Gastrocnemius medialis (tissue), 4 donors: ENCODE results near the gene GNG7. TPM values are rescaled to one million over a fixed set of nuclear protein-coding genes. Genes with fewer than 3 reads are reported as not detected.
"Not testable (repeated sequence)": the region's sequence is repeated elsewhere in the genome, so short reads cannot be mapped to it uniquely, and the experiment has no call there.

Experiments used
- ATAC-seq, 2 donors: fragments of 150-250 bp; one replicate each; pipeline ENCODE4 v1.9.1; 2016
- DNase-seq, 2 donors: peaks; one replicate each; pipeline ENCODE4 v3.0.0-alpha.2; 2019
- H3K27ac ChIP-seq, 4 donors: fragments of 200-600 bp; sonication (generic); 1 replicate in 1 of 4; 2 replicates in 3 of 4; pipeline ENCODE4 v1.5.1; 2016 to 2018; ENCODE audit warnings: mild to moderate bottlenecking in 2 of 4, moderate library complexity in 1 of 4
- H3K27me3 ChIP-seq, 3 donors: fragments of 200-600 bp; sonication (generic) in 2 of 3; 1 replicate in 1 of 3; 2 replicates in 2 of 3; pipeline versions ENCODE4 v1.5.1 to v1.6.0; 2016 to 2019; ENCODE audit warnings: mild to moderate bottlenecking in 1 of 3, moderate library complexity in 1 of 3
- H3K36me3 ChIP-seq, 2 donors: fragments of 200-600 bp; sonication (generic) in 1 of 2; one replicate each; pipeline ENCODE4 v1.5.1; 2017 to 2018
- H3K4me1 ChIP-seq, 2 donors: fragments of 200-600 bp; sonication (generic) in 1 of 2; one replicate each; pipeline ENCODE4 v1.5.1; 2016 to 2017; ENCODE audit warnings: mild to moderate bottlenecking in 2 of 2
- H3K4me3 ChIP-seq, 4 donors: fragments of 200-600 bp; sonication (generic) in 3 of 4; 1 replicate in 1 of 4; 2 replicates in 3 of 4; pipeline ENCODE4 v1.5.1; 2016 to 2019; ENCODE audit warnings: mild to moderate bottlenecking in 2 of 4
- H3K9me3 ChIP-seq, 3 donors: fragments of 200-600 bp; sonication (generic) in 2 of 3; 1 replicate in 1 of 3; 2 replicates in 2 of 3; pipeline ENCODE4 v1.5.1; 2016 to 2019
- CTCF ChIP-seq, 5 experiments: fragments of 450-650 bp in 3 of 5; fragments of 200-600 bp in 2 of 5; sonication (generic) in 2 of 5; IDR thresholded peaks in 4 of 5; conservative IDR thresholded peaks in 1 of 5; 1 replicate in 4 of 5; 2 replicates in 1 of 5; pipeline ENCODE4 v1.5.1; 2016 to 2019; ENCODE audit warnings: antibody characterized with exemption in 5 of 5, mild to moderate bottlenecking in 3 of 5, moderate library complexity in 3 of 5
- POLR2A ChIP-seq, 2 donors: fragments of 450-650 bp; IDR thresholded peaks; one replicate each; pipeline ENCODE4 v1.6.1; 2017; ENCODE audit warnings: antibody characterized with exemption in 2 of 2, mild to moderate bottlenecking in 2 of 2, moderate library complexity in 2 of 2
- in situ Hi-C, 4 donors: fragments of 200-750 bp; cut with MboI; loops; one replicate each; pipeline versions ENCODE4 v1.15.0 to v1.8.0; 2017; ENCODE audit warnings: low sequenced_read_pairs in 4 of 4
- intact Hi-C: fragments of 100-400 bp; cut with DNase I; formaldehyde crosslinking; loops from one replicate; pipeline ENCODE4 v1.15.1; 2023; ENCODE audit warnings: low total_unique reads
- total RNA-seq, 4 donors: library from RNA; depleted of rRNA; stranded (reverse); fragments of >200 nt; gene quantifications; one replicate each; pipeline versions ENCODE4 v1.1.0 to v1.2.3, GENCODE V29; 2016

The GNG7 gene
- total RNA-seq, 4 donors from 2014 or later, result 0.46 to 1.1 (median 0.62) TPM

GRCh38 chr19:2495651-2496316, 206.7 kb downstream of the GNG7 start:
- in situ Hi-C loops (no loop called here), intact Hi-C loops (loop anchor here (2.0 to 5.0 kb wide), 2 partner anchors 19 to 47 kb away; partner anchors contain the start of gene GADD45B)
- peaks cover 29 to 45% of the 10 kb centered on the region in 2 donors for H3K4me1 ChIP-seq
- H3K36me3 ChIP-seq, result no peaks in the 10 kb centered on the region
- H3K9me3 ChIP-seq, result no peaks in the 10 kb centered on the region
- H3K27me3 ChIP-seq, result no peaks in the 10 kb centered on the region
- H3K4me3 ChIP-seq, result peak overlapping the region; percentile 57 to 80 (median 60)
- TF ChIP-seq CTCF (IDR thresholded peaks at IDR 0.05 in 4 of 5, conservative IDR thresholded peaks at IDR 0.05 in 1 of 5), result no peak
- peak in 1 of 2 donors; percentile 21 for TF ChIP-seq POLR2A (IDR thresholded peaks at IDR 0.05)
- peak; percentile 42 to 69 for DNase-seq
- H3K27ac ChIP-seq, result peak overlapping the region; percentile 89 to 95 (median 91)
- peak; percentile 80 to 83 for ATAC-seq

GRCh38 chr19:2495130-2495641, 207.3 kb downstream of the GNG7 start:
- Histone ChIP-seq H3K4me3 (peak overlapping the region; percentile 57 to 80 (median 60)), H3K27ac (peak overlapping the region; percentile 89 to 95 (median 91)), H3K9me3 (no peaks in the 10 kb centered on the region), H3K27me3 (no peaks in the 10 kb centered on the region), H3K36me3 (no peaks in the 10 kb centered on the region), H3K4me1 (peaks cover 29 to 45% of the 10 kb centered on the region in 2 donors)
- intact Hi-C loops, result loop anchor here (2.0 to 5.0 kb wide), 2 partner anchors 18 to 47 kb away; partner anchors contain the start of gene GADD45B
- ATAC-seq, result peak; percentile 87 to 89
- DNase-seq, result peak; percentile 85 to 93
- in situ Hi-C loops, result no loop called here
- TF ChIP-seq POLR2A (IDR thresholded peaks at IDR 0.05), result no peak
- TF ChIP-seq CTCF (IDR thresholded peaks at IDR 0.05 in 4 of 5, conservative IDR thresholded peaks at IDR 0.05 in 1 of 5), result no peak

- ATAC-seq (peak; percentile 50 to 57), DNase-seq (peak; percentile 46 to 71)
- peaks cover 27 to 45% of the 10 kb centered on the region in 2 donors for H3K4me1 ChIP-seq
- H3K27me3 ChIP-seq, result no peaks in the 10 kb centered on the region
- H3K4me3 ChIP-seq, result peak overlapping the region; percentile 57 to 80 (median 60)
- in situ Hi-C loops, result no loop called here
- no peaks in the 10 kb centered on the region for H3K36me3 ChIP-seq
- H3K27ac ChIP-seq, result peak overlapping the region; percentile 89 to 95 (median 91)
- peak in 1 of 2 donors; percentile 15 for TF ChIP-seq POLR2A (IDR thresholded peaks at IDR 0.05)
- TF ChIP-seq CTCF (IDR thresholded peaks at IDR 0.05 in 4 of 5, conservative IDR thresholded peaks at IDR 0.05 in 1 of 5), result no peak
- H3K9me3 ChIP-seq, result no peaks in the 10 kb centered on the region
- intact Hi-C loops, result loop anchor here (2.0 to 5.0 kb wide), 2 partner anchors 18 to 48 kb away; partner anchors contain the start of gene GADD45B
Measured at GRCh38 chr19:2494447-2495129, 207.9 kb downstream of the GNG7 start.

GRCh38 chr19:2494084-2494446, 208.4 kb downstream of the GNG7 start:
- in situ Hi-C loops, result no loop called here
- no peaks in the 10 kb centered on the region for H3K9me3 ChIP-seq
- peak overlapping the region in 2 of 4 donors; percentile 89 to 95 for H3K27ac ChIP-seq
- H3K4me3 ChIP-seq, result peak overlapping the region in 2 of 4 donors; percentile 60 to 80
- no peak for DNase-seq
- H3K27me3 ChIP-seq, result no peaks in the 10 kb centered on the region
- intact Hi-C loops, result loop anchor here (2.0 kb wide), 1 partner anchor 17 kb away; the partner anchor contains the start of gene GADD45B
- no peaks in the 10 kb centered on the region for H3K36me3 ChIP-seq
- peaks cover 31 to 48% of the 10 kb centered on the region in 2 donors for H3K4me1 ChIP-seq
- TF ChIP-seq POLR2A (IDR thresholded peaks at IDR 0.05) (no peak), CTCF (IDR thresholded peaks at IDR 0.05 in 4 of 5, conservative IDR thresholded peaks at IDR 0.05 in 1 of 5) (no peak)
- no peak for ATAC-seq

- in situ Hi-C loops, H3K27ac ChIP-seq, H3K27me3 ChIP-seq, H3K9me3 ChIP-seq, H3K36me3 ChIP-seq, ATAC-seq, DNase-seq, intact Hi-C loops, H3K4me3 ChIP-seq: not testable (repeated sequence)
- H3K4me1 ChIP-seq, result peaks cover 31 to 49% of the 10 kb centered on the region in 2 donors
Measured at GRCh38 chr19:2493448-2493847, 209.0 kb downstream of the GNG7 start.
